Tibial nerve (tissue), 4 donors: Measurements from ENCODE around the gene UBE2H. TPM values are rescaled to one million over a fixed set of nuclear protein-coding genes. Genes with fewer than 3 reads are reported as not detected.

Experiments
- DNase-seq, 2 donors: peaks; one replicate each; pipeline ENCODE4 v3.0.0-alpha.2; 2019; ENCODE audit warnings: low spot score in 2 of 2
- H3K27ac ChIP-seq, 4 donors: fragments of 200-600 bp; sonication (generic) in 3 of 4; one replicate each; pipeline ENCODE4 v1.5.1; 2017 to 2019; ENCODE audit warnings: mild to moderate bottlenecking in 1 of 4
- H3K27me3 ChIP-seq, 2 donors: fragments of 200-600 bp; sonication (generic) in 1 of 2; one replicate each; pipeline versions ENCODE4 v1.5.1 to v1.6.0; 2017 to 2019
- H3K36me3 ChIP-seq, 3 donors: fragments of 200-600 bp; sonication (generic); one replicate each; pipeline ENCODE4 v1.5.1; 2018 to 2019
- H3K4me1 ChIP-seq, 4 donors: fragments of 200-600 bp; sonication (generic) in 3 of 4; one replicate each; pipeline ENCODE4 v1.5.1; 2017 to 2019
- H3K4me3 ChIP-seq, 4 donors: fragments of 200-600 bp; sonication (generic) in 3 of 4; one replicate each; pipeline ENCODE4 v1.5.1; 2017 to 2019; ENCODE audit warnings: mild to moderate bottlenecking in 1 of 4, moderate library complexity in 1 of 4
- H3K9me3 ChIP-seq, 4 donors: fragments of 200-600 bp; sonication (generic) in 3 of 4; one replicate each; pipeline ENCODE4 v1.5.1; 2017 to 2019
- EP300 ChIP-seq, 2 donors: sonication (generic); formaldehyde crosslinking; IDR thresholded peaks; one replicate each; pipeline ENCODE4 v1.6.1; 2017; ENCODE audit warnings: antibody characterized with exemption in 2 of 2, mild to moderate bottlenecking in 1 of 2
- POLR2A ChIP-seq, 2 donors: fragments of 450-650 bp; IDR thresholded peaks; one replicate each; pipeline ENCODE4 v1.6.1; 2017; ENCODE audit warnings: antibody characterized with exemption in 2 of 2, mild to moderate bottlenecking in 2 of 2, moderate library complexity in 2 of 2
- WGBS, 2 donors: methylation state at CpG; one replicate each; pipeline ENCODE4 v1.1.5; 2018; 5-methylcytosine and 5-hydroxymethylcytosine counted together
- total RNA-seq, 4 donors: library from RNA; depleted of rRNA; stranded (reverse); fragments of >200 nt; gene quantifications; one replicate each; pipeline ENCODE4 v1.1.0, GENCODE V29; 2016
- TF ChIP-seq, protein P1 (sequence below), 5 experiments: fragments of 200-600 bp in 3 of 5; fragments of 450-650 bp in 2 of 5; sonication (generic) in 3 of 5; IDR thresholded peaks; one replicate each; pipeline ENCODE4 v1.5.1; 2016 to 2019; ENCODE audit warnings: antibody characterized with exemption in 5 of 5, mild to moderate bottlenecking in 3 of 5, moderate library complexity in 2 of 5

Gene UBE2H
- total RNA-seq, 4 donors from 2014 or later = 69.6 to 92.3 (median 80.9) TPM

DNA sequence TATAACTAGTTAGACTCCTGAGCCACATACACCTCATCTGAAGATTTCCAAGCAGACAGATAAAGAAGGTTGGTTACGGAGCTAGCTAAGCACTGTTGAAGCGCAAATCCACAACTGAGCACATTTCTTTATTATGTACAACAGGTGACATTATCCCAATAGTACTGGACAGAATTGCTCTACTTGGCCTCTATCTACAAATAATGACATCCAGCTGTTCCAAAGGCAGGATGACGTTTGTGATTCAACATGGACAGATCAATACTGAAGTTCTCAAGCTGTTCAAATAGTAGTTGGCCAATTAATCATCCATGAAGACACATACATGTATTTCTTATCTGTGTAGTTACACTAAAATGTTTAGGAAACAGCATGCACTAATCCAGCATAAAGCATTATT is 101.0 kb downstream of the UBE2H start:
- H3K36me3 ChIP-seq = peaks cover 0 to 6% (median 0%) of the 10 kb centered on the region in 3 donors
- H3K4me3 ChIP-seq = no peak overlapping the region
- no peak for DNase-seq
- TF ChIP-seq, protein P1, sequence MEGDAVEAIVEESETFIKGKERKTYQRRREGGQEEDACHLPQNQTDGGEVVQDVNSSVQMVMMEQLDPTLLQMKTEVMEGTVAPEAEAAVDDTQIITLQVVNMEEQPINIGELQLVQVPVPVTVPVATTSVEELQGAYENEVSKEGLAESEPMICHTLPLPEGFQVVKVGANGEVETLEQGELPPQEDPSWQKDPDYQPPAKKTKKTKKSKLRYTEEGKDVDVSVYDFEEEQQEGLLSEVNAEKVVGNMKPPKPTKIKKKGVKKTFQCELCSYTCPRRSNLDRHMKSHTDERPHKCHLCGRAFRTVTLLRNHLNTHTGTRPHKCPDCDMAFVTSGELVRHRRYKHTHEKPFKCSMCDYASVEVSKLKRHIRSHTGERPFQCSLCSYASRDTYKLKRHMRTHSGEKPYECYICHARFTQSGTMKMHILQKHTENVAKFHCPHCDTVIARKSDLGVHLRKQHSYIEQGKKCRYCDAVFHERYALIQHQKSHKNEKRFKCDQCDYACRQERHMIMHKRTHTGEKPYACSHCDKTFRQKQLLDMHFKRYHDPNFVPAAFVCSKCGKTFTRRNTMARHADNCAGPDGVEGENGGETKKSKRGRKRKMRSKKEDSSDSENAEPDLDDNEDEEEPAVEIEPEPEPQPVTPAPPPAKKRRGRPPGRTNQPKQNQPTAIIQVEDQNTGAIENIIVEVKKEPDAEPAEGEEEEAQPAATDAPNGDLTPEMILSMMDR (IDR thresholded peaks at IDR 0.05) = no peak
- TF ChIP-seq POLR2A (IDR thresholded peaks at IDR 0.05) (no peak), EP300 (IDR thresholded peaks at IDR 0.05) (no peak)
- no peaks in the 10 kb centered on the region for H3K27me3 ChIP-seq
- H3K4me1 ChIP-seq = peaks cover 0 to 44% (median 3%) of the 10 kb centered on the region in 4 donors
- no peak overlapping the region for H3K27ac ChIP-seq
- H3K9me3 ChIP-seq = no peaks in the 10 kb centered on the region
- 84 to 87% methylated on average over 3 of the region's 3 CpGs for WGBS, 2 donors

DNA sequence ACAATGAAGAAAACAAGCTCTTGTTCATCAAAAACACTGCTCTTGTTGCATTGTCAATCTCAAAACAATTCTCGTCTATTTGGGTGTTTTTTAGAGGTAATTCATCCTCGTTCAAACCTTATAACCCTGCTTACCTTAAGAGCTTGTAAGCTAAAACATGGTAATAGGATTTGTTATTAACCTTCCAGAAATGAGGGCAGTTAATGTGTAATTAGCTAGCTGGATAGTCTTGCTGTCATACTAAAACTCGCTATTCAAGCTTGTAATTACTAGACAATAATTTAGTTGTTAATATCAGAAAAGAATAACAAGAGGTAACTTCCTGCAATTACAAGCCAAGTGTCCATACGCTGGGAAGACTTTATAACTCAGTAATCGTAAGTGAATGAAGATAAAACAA is 101.6 kb downstream of the UBE2H start:
- H3K4me3 ChIP-seq = no peak overlapping the region
- peaks cover 0 to 6% (median 0%) of the 10 kb centered on the region in 3 donors for H3K36me3 ChIP-seq
- DNase-seq = no peak
- TF ChIP-seq, protein P1 (IDR thresholded peaks at IDR 0.05) = no peak
- TF ChIP-seq POLR2A (IDR thresholded peaks at IDR 0.05) (no peak), EP300 (IDR thresholded peaks at IDR 0.05) (no peak)
- H3K27ac ChIP-seq = no peak overlapping the region
- 82 to 92% methylated on average over 5 of the region's 5 CpGs for WGBS, 2 donors
- H3K27me3 ChIP-seq = no peaks in the 10 kb centered on the region
- H3K9me3 ChIP-seq = no peaks in the 10 kb centered on the region
- peaks cover 0 to 47% (median 3%) of the 10 kb centered on the region in 4 donors for H3K4me1 ChIP-seq

DNA sequence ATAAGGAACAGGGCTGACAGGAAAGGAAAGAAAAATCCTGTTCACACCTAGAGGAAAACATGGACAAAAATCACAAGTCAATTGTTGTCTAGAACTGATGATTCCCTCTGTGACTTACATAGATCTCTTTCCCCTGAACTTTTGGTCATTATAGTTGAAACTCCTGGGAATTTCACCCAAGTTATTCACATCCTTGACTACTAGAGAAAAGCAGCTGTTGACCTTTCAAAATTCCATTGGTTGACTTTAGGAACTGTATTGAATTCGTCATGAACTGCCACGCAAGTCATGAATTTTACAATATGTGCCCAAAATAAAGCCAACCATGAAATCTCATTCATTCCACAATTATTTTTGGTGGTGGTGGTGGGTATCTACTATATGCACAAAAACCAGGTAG is 104.3 kb downstream of the UBE2H start:
- Histone ChIP-seq H3K4me3 (no peak overlapping the region), H3K9me3 (no peaks in the 10 kb centered on the region), H3K36me3 (peaks cover 0 to 6% (median 0%) of the 10 kb centered on the region in 3 donors), H3K4me1 (peaks cover 0 to 49% (median 4%) of the 10 kb centered on the region in 4 donors), H3K27ac (no peak overlapping the region), H3K27me3 (no peaks in the 10 kb centered on the region)
- DNase-seq = no peak
- no peak for TF ChIP-seq EP300 (IDR thresholded peaks at IDR 0.05)
- TF ChIP-seq, protein P1 (IDR thresholded peaks at IDR 0.05) = no peak
- no peak for TF ChIP-seq POLR2A (IDR thresholded peaks at IDR 0.05)
- WGBS, 2 donors = 57 to 60% methylated on average over 2 of the region's 2 CpGs

DNA sequence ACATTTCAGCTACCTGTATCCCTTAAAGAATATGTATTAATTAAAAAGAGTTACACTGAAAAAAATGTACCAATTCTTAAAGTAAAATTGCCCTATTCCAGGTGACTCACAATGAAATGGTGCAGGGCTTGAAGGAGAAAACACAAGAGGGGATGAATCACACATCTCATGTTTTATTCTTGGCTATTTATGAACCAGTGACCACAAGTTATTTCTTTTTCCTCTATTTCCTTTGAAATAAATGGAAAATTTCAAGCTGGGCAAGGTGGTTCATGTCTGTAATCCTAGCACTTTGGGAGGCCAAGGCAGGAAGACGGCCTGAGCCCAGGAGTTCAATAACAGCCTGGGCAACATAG is 106.8 kb downstream of the UBE2H start:
- H3K4me1 ChIP-seq = peaks cover 0 to 41% (median 8%) of the 10 kb centered on the region in 4 donors
- no peak for DNase-seq
- no peaks in the 10 kb centered on the region for H3K9me3 ChIP-seq
- no peak overlapping the region for H3K27ac ChIP-seq
- H3K36me3 ChIP-seq = peaks cover 0 to 6% (median 0%) of the 10 kb centered on the region in 3 donors
- no peak overlapping the region for H3K4me3 ChIP-seq
- WGBS, 2 donors = 88% methylated on average over 1 of the region's 1 CpG
- TF ChIP-seq POLR2A (IDR thresholded peaks at IDR 0.05) (no peak), EP300 (IDR thresholded peaks at IDR 0.05) (no peak)
- TF ChIP-seq, protein P1 (IDR thresholded peaks at IDR 0.05) = no peak
- H3K27me3 ChIP-seq = no peaks in the 10 kb centered on the region

DNA sequence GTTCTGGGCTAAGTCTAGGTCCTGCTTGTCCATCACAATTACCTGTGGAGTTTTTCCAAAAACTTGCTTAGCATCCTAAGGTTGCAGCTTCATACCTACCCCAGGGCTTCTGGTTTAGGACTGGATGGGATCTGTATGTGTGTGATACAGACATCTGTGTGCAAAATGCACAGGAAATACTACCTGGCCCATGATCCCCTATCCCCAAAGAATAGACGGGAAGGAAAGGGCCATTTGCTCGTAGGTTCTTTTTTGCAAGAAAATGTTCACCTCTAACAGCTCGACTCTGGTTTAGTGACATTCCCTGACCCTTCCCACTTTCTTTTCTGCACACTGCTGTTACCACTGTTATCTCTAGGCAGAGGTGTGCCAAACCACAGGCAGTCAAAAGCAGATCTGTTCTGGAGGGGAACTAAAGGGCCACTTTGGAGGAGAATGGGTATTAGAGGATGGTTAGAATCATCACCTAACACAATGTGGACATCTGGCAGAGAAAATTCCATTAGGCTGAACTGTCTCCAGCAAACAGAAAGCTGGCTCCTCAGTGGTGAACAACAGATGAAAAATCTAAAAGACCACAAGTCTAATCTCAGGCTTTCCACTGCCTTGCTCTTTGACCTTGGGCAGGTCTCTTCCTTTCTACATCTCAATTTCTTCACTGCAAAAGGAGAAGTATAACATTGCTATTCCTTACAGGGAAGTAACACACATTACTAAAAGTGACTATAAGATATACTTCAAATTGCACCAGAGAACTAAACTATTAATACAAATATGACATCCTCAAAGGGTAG is 107.4 kb downstream of the UBE2H start:
- 67 to 82% methylated on average over 3 of the region's 3 CpGs for WGBS, 2 donors

More for the DNA sequence above, 107.4 kb downstream of the UBE2H start:
- TF ChIP-seq, protein P1 (IDR thresholded peaks at IDR 0.05) = no peak
- TF ChIP-seq EP300 (IDR thresholded peaks at IDR 0.05) (no peak), POLR2A (IDR thresholded peaks at IDR 0.05) (no peak)
- Histone ChIP-seq H3K4me1 (peaks cover 0 to 45% (median 9%) of the 10 kb centered on the region in 4 donors), H3K4me3 (no peak overlapping the region), H3K9me3 (no peaks in the 10 kb centered on the region), H3K36me3 (peaks cover 0 to 4% (median 0%) of the 10 kb centered on the region in 3 donors), H3K27ac (peak overlapping the region in 1 of 4 donors; percentile 52), H3K27me3 (no peaks in the 10 kb centered on the region)
- DNase-seq = no peak
